HG02610 (cell line): ENCODE measurements around the gene CMTM1.
"Not testable (repeated sequence)": the region's sequence is repeated elsewhere in the genome, so short reads cannot be mapped to it uniquely, and the experiment has no call there.

Source experiments
- ATAC-seq: cut with Tn5 transposase; IDR thresholded peaks from one replicate; pipeline ENCODE4 v1.9.1; 2021; ENCODE audit warnings: mild to moderate bottlenecking, moderate library complexity; ENCODE audit not compliant: unreplicated experiment

CMTM1 gene

GRCh38 chr16:66588981-66589713 lies 22.9 kb downstream of the CMTM1 start:
- ATAC-seq = peak; percentile 41

- no peak for ATAC-seq
Measured at GRCh38 chr16:66590322-66590721, 24.1 kb downstream of the CMTM1 start.

- ATAC-seq = no peak
Measured at GRCh38 chr16:66591018-66591417, 24.8 kb downstream of the CMTM1 start.

GRCh38 chr16:66592241-66592640 lies 26.0 kb downstream of the CMTM1 start:
- ATAC-seq = no peak

- ATAC-seq = no peak
Measured at GRCh38 chr16:66592814-66593213, 26.6 kb downstream of the CMTM1 start.

GRCh38 chr16:66594739-66595138 lies 28.5 kb downstream of the CMTM1 start:
- ATAC-seq = no peak

GRCh38 chr16:66596559-66596958 lies 30.3 kb downstream of the CMTM1 start:
- ATAC-seq = not testable (repeated sequence)

- ATAC-seq = no peak
Measured at GRCh38 chr16:66596986-66597848, 31.0 kb downstream of the CMTM1 start.

GRCh38 chr16:66598111-66598510 lies 31.9 kb downstream of the CMTM1 start:
- no peak for ATAC-seq

GRCh38 chr16:66599726-66600125 lies 33.5 kb downstream of the CMTM1 start:
- no peak for ATAC-seq

- ATAC-seq = no peak
Measured at GRCh38 chr16:66600477-66600876, 34.2 kb downstream of the CMTM1 start.

GRCh38 chr16:66601471-66601870 lies 35.2 kb downstream of the CMTM1 start:
- ATAC-seq = no peak

GRCh38 chr16:66603537-66604375 lies 37.5 kb downstream of the CMTM1 start:
- no peak for ATAC-seq

- no peak for ATAC-seq
Measured at GRCh38 chr16:66604376-66605176, 38.3 kb downstream of the CMTM1 start, which contains the start of gene CMTM3. CMTM3 (plus strand) TSS chr16:66604704; CDS start chr16:66604806, 102 bp downstream.

GRCh38 chr16:66605177-66605978 lies 39.1 kb downstream of the CMTM1 start:
- ATAC-seq = no peak

- peak; percentile 65 for ATAC-seq
Measured at GRCh38 chr16:66605979-66606751, 39.9 kb downstream of the CMTM1 start.

- ATAC-seq = peak; percentile 42
Measured at GRCh38 chr16:66608241-66609138, 42.3 kb downstream of the CMTM1 start.

- no peak for ATAC-seq
Measured at GRCh38 chr16:66609139-66609510, 42.9 kb downstream of the CMTM1 start.
